Measurements from ENCODE around the gene ZMIZ1.
A peak's percentile ranks its signal among the peaks of the same experiment; 100 is the strongest.
"Not testable (repeated sequence)": the region's sequence is repeated elsewhere in the genome, so short reads cannot be mapped to it uniquely, and the experiment has no call there.

ZMIZ1 gene

GRCh38 chr10:79030705-79031104 is 38.1 kb upstream of the ZMIZ1 start:
- DNase-seq, result no peak

GRCh38 chr10:79031723-79032122 is 37.0 kb upstream of the ZMIZ1 start:
- no peak for DNase-seq

GRCh38 chr10:79034271-79034876 is 34.4 kb upstream of the ZMIZ1 start:
- DNase-seq, result no peak

- not testable (repeated sequence) for DNase-seq
Measured at GRCh38 chr10:79036416-79036815, 32.4 kb upstream of the ZMIZ1 start.

- no peak for DNase-seq
Measured at GRCh38 chr10:79038104-79038840, 30.5 kb upstream of the ZMIZ1 start.

GRCh38 chr10:79038841-79039201 is 29.9 kb upstream of the ZMIZ1 start:
- DNase-seq, result no peak

GRCh38 chr10:79042639-79043411 is 25.9 kb upstream of the ZMIZ1 start:
- no peak for DNase-seq

GRCh38 chr10:79044036-79044632 is 24.6 kb upstream of the ZMIZ1 start:
- DNase-seq, result no peak

- DNase-seq, result no peak
Measured at GRCh38 chr10:79044846-79045245, 23.9 kb upstream of the ZMIZ1 start.

GRCh38 chr10:79045566-79046175 is 23.1 kb upstream of the ZMIZ1 start:
- no peak for DNase-seq

GRCh38 chr10:79046326-79046725 is 22.4 kb upstream of the ZMIZ1 start:
- DNase-seq, result no peak

- no peak for DNase-seq
Measured at GRCh38 chr10:79046741-79047583, 21.8 kb upstream of the ZMIZ1 start.

- no peak for DNase-seq
Measured at GRCh38 chr10:79047584-79047874, 21.2 kb upstream of the ZMIZ1 start.

GRCh38 chr10:79047875-79048638 is 20.7 kb upstream of the ZMIZ1 start:
- peak; percentile 55 to 62 for DNase-seq

- DNase-seq, result no peak
Measured at GRCh38 chr10:79048639-79049550, 19.9 kb upstream of the ZMIZ1 start.

- DNase-seq, result peak in 1 of 2 experiments; percentile 45
Measured at GRCh38 chr10:79049931-79050895, 18.6 kb upstream of the ZMIZ1 start.

- DNase-seq, result no peak
Measured at GRCh38 chr10:79050896-79051555, 17.7 kb upstream of the ZMIZ1 start.

- DNase-seq, result no peak
Measured at GRCh38 chr10:79051766-79052165, 17.0 kb upstream of the ZMIZ1 start.

All from activated T-cell treated with anti-CD3 and anti-CD28 coated beads, Interleukin-2, amount 50 U/mL, for 48 hours (primary cell).